ENCODE measurements around the gene COLEC11. TPM values are rescaled to one million over a fixed set of nuclear protein-coding genes. Genes with fewer than 3 reads are reported as not detected.
A peak's percentile ranks its signal among the peaks of the same experiment; 100 is the strongest.

The COLEC11 gene
- total and polyA plus RNA-seq, 2 of the 13 experiments (the other 11 are each of a cell fraction or from before 2014, with no cell fraction given) = 1.5 to 3.0 TPM

- TF ChIP-seq ZNF737 (CRISPR knock-in tag; IDR thresholded peaks at IDR 0.05; ENCODE audit: borderline replicate concordance) = no peak
- TF ChIP-seq ZNF256 (CRISPR knock-in tag; conservative IDR thresholded peaks at IDR 0.05) = peak; percentile 78; the same call in 1 of the 2 replicates
- TF ChIP-seq SNAI1 (CRISPR knock-in tag; IDR thresholded peaks at IDR 0.05; ENCODE audit: borderline replicate concordance) = no peak
- TF ChIP-seq MAZ (IDR thresholded peaks at IDR 0.05; ENCODE audit: borderline replicate concordance, low read depth, low read length) = 0 out of 2 replicates have a peak, but pooled peaks have one; percentile 43
- TF ChIP-seq MAZ (CRISPR knock-in tag; IDR thresholded peaks at IDR 0.05; ENCODE audit: low read depth) = peak; percentile 68; the same call in 1 of the 2 replicates
- peak; percentile 73; the same call in 1 of the 2 replicates for TF ChIP-seq ZNF350 (CRISPR knock-in tag; IDR thresholded peaks at IDR 0.05; ENCODE audit: borderline replicate concordance, low read depth)
- peak; percentile 66 for TF ChIP-seq ZNF143 (CRISPR knock-in tag; IDR thresholded peaks at IDR 0.05)
- TF ChIP-seq ZNF138 (CRISPR knock-in tag; IDR thresholded peaks at IDR 0.05; ENCODE audit: low read depth) = 0 out of 2 replicates have a peak, but pooled peaks have one; percentile 45
- TF ChIP-seq ZNF761 (CRISPR knock-in tag; conservative IDR thresholded peaks at IDR 0.05) = peak; percentile 93
- no peak for TF ChIP-seq FOXO4 (CRISPR knock-in tag; conservative IDR thresholded peaks at IDR 0.05)
- TF ChIP-seq JDP2 (CRISPR knock-in tag; IDR thresholded peaks at IDR 0.05; ENCODE audit: borderline replicate concordance) = no peak
- TF ChIP-seq ZNF784 (CRISPR knock-in tag; IDR thresholded peaks at IDR 0.05; ENCODE audit: borderline replicate concordance) = no peak
- 0 out of 2 replicates have a peak, but pooled peaks have one; percentile 53 for TF ChIP-seq ZNF225 (CRISPR knock-in tag; IDR thresholded peaks at IDR 0.05)
- peak; percentile 79 for TF ChIP-seq HDAC2 (CRISPR knock-in tag; IDR thresholded peaks at IDR 0.05)
- TF ChIP-seq TCF7 (IDR thresholded peaks at IDR 0.05; ENCODE audit: low read depth) = no peak
- TF ChIP-seq ELF4 (CRISPR knock-in tag; IDR thresholded peaks at IDR 0.05; ENCODE audit: borderline replicate concordance) = peak; percentile 81
- no peak for TF ChIP-seq CERS6 (CRISPR knock-in tag; IDR thresholded peaks at IDR 0.05)
- no peak for TF ChIP-seq RBAK (CRISPR knock-in tag; IDR thresholded peaks at IDR 0.05)
- TF ChIP-seq ZNF652 (CRISPR knock-in tag; IDR thresholded peaks at IDR 0.05; ENCODE audit: borderline replicate concordance, low read depth) = peak; percentile 22; the same call in 1 of the 2 replicates
- peak; percentile 85 for TF ChIP-seq YEATS4 (CRISPR knock-in tag; IDR thresholded peaks at IDR 0.05; ENCODE audit: borderline replicate concordance)
- no peak for TF ChIP-seq SAFB2 (CRISPR knock-in tag; IDR thresholded peaks at IDR 0.05; ENCODE audit: borderline replicate concordance, low read depth)
- TF ChIP-seq CBX5 (CRISPR knock-in tag; IDR thresholded peaks at IDR 0.05; ENCODE audit: borderline replicate concordance) = peak; percentile 42; the same call in 1 of the 2 replicates
- peak; percentile 2; the same call in 1 of the 2 replicates for TF ChIP-seq CTCF (CRISPR knock-in tag; IDR thresholded peaks at IDR 0.05)
- no peak for TF ChIP-seq CREB1 (IDR thresholded peaks at IDR 0.05)
- TF ChIP-seq CREB1 (CRISPR knock-in tag; IDR thresholded peaks at IDR 0.05) = peak; percentile 68
These were observed 9.4 kb upstream of the COLEC11 start (continued) for GRCh38 chr2:3585261-3586109.
